ENCODE results near the gene WWP2. TPM values are rescaled to one million over a fixed set of nuclear protein-coding genes. Genes with fewer than 3 reads are reported as not detected.

WWP2 gene
- total RNA-seq, 1 donor from 2014 or later: 38.8 TPM

DNA sequence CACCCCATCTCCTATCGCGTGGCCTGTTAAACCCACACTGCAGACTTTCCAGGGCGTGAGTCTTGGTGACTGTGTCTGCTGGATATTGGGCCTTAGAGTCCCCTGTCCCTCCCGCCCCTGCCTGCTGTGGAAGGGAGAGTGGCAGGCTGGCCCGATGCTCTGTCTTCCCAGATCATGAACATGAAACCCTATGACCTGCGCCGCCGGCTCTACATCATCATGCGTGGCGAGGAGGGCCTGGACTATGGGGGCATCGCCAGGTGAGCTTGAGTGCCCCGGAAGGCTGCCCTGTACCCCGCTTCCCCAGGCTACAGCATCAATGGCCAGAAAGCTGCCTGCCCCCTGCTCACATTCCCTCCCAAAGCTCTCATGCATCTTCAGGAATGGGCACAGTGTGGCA is 169.5 kb downstream of the WWP2 start:
- DNase-seq (ENCODE audit: extremely low spot score, unreplicated experiment): no peak
- TF ChIP-seq, protein P1, sequence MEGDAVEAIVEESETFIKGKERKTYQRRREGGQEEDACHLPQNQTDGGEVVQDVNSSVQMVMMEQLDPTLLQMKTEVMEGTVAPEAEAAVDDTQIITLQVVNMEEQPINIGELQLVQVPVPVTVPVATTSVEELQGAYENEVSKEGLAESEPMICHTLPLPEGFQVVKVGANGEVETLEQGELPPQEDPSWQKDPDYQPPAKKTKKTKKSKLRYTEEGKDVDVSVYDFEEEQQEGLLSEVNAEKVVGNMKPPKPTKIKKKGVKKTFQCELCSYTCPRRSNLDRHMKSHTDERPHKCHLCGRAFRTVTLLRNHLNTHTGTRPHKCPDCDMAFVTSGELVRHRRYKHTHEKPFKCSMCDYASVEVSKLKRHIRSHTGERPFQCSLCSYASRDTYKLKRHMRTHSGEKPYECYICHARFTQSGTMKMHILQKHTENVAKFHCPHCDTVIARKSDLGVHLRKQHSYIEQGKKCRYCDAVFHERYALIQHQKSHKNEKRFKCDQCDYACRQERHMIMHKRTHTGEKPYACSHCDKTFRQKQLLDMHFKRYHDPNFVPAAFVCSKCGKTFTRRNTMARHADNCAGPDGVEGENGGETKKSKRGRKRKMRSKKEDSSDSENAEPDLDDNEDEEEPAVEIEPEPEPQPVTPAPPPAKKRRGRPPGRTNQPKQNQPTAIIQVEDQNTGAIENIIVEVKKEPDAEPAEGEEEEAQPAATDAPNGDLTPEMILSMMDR (conservative IDR thresholded peaks at IDR 0.05): no peak
- Mint-ChIP-seq H3K4me3 (no peak overlapping the region), H3K27me3 (no peaks in the 10 kb centered on the region), H3K36me3 (peaks cover 8% of the 10 kb centered on the region), H3K9me3 (no peaks in the 10 kb centered on the region), H3K27ac (no peak overlapping the region), H3K4me1 (ENCODE audit: unreplicated experiment) (peaks cover 10% of the 10 kb centered on the region)

DNA sequence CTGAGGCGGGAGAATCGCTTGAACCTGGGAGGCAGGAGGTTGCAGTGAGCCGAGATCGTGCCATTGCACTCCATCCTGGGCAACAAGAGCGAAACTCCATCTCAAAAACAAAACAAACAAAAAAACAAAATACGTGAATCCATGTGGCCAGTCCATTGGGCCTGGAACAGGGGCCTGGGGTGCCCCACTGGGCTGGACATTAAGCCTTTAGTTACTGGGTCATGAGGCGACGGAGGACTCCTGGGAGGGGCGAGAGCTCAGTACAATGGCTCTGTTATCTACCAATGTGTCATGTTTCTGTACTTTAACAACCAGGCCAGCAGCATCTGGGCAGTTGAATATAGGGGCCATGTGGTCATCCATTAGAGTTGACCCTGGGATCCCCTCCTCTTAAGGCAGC is 170.1 kb downstream of the WWP2 start:
- Mint-ChIP-seq H3K36me3 (peaks cover 8% of the 10 kb centered on the region), H3K4me1 (ENCODE audit: unreplicated experiment) (peaks cover 10% of the 10 kb centered on the region), H3K27me3 (no peaks in the 10 kb centered on the region), H3K4me3 (no peak overlapping the region), H3K27ac (no peak overlapping the region), H3K9me3 (no peaks in the 10 kb centered on the region)
- TF ChIP-seq, protein P1 (conservative IDR thresholded peaks at IDR 0.05): no peak
- DNase-seq (ENCODE audit: extremely low spot score, unreplicated experiment): no peak

DNA sequence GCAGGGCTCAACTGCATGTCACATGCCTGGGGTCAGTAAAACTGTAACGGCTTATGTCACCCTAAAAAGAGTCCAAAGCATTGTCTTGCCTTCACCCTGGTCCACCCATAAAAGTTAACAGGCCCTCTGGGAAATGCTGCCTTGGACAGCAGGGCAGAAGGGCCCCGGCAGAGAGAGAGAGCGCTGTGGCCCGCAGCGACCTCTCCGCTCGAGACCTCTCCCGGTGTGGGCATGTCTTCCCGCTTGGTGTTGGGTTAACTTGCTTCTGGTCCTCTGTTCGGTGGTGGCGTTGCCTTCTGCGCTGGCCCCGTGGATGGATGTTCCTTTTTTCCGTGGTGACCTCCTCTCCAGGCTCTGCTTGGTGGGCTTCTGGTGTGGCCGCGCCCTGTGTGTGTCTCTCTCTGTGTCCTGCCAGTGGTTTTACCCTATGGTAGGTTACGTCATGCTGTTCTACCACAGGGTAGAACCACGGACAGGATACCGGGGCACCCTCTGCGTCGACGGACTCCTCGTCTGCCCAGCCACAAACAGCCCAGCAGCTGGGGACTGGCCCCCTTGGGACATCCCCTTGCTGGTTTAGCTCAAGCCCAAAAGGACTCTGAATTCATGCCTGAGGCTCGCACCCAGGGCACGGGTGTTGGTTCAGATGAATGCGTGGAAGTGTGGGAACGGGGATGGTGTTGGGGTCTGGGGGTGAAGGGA is 170.7 kb downstream of the WWP2 start:
- TF ChIP-seq, protein P1 (conservative IDR thresholded peaks at IDR 0.05): no peak
- Mint-ChIP-seq H3K4me3 (no peak overlapping the region), H3K27me3 (no peaks in the 10 kb centered on the region), H3K36me3 (peaks cover 11% of the 10 kb centered on the region), H3K27ac (no peak overlapping the region), H3K9me3 (no peaks in the 10 kb centered on the region), H3K4me1 (ENCODE audit: unreplicated experiment) (peaks cover 10% of the 10 kb centered on the region)
- DNase-seq (ENCODE audit: extremely low spot score, unreplicated experiment): no peak

DNA sequence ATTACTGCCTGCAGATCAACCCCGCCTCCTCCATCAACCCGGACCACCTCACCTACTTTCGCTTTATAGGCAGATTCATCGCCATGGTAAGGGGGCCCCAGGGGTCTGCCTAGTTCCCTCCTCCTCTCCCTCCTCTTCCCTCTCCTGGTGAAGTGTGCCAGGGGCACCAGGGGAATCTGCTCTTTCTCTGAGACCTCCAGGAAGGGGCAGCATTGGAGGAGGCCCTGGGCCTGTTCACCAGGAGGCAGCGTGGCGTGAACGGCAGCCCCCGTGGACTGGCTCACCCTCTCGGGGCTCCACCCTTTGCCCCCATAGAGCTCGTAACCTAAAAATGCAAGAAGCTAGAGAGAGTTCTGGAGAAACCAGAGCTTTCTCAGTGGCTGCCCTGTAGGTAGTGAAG is 171.9 kb downstream of the WWP2 start:
- Mint-ChIP-seq H3K27me3 (no peaks in the 10 kb centered on the region), H3K36me3 (peaks cover 15% of the 10 kb centered on the region), H3K9me3 (no peaks in the 10 kb centered on the region), H3K27ac (no peak overlapping the region), H3K4me1 (ENCODE audit: unreplicated experiment) (no peaks in the 10 kb centered on the region), H3K4me3 (no peak overlapping the region)
- DNase-seq (ENCODE audit: extremely low spot score, unreplicated experiment): no peak
- TF ChIP-seq, protein P1 (conservative IDR thresholded peaks at IDR 0.05): no peak

DNA sequence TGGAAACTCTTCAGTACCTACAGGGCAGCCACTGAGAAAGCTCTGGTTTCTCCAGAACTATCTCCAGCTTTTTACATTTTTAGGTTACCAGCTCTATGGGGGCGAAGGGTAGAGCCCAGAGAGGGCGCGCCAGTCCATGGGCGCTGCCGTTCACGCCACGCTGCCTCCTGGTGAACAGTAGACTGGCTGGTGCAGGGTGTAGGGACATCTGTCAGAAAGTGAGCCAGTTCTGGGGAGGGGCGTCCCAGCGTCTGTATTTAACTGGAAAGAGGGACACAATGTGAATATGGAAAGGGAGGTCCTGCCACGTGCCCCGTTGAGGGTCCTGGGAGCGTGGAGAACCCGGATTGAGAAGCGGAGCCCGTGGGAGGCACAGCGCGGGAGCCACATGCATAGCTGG is 172.6 kb downstream of the WWP2 start:
- Mint-ChIP-seq H3K27ac (no peak overlapping the region), H3K36me3 (peaks cover 15% of the 10 kb centered on the region), H3K27me3 (no peaks in the 10 kb centered on the region), H3K4me1 (ENCODE audit: unreplicated experiment) (no peaks in the 10 kb centered on the region), H3K9me3 (no peaks in the 10 kb centered on the region), H3K4me3 (no peak overlapping the region)
- no peak for DNase-seq (ENCODE audit: extremely low spot score, unreplicated experiment)
- TF ChIP-seq, protein P1 (conservative IDR thresholded peaks at IDR 0.05): no peak
